HepG2 (cell line): ENCODE results near the gene FAH. TPM values are rescaled to one million over a fixed set of nuclear protein-coding genes. Genes with fewer than 3 reads are reported as not detected.

Experiments used
- AHDC1 ChIP-seq: sonication (generic); formaldehyde crosslinking; IDR thresholded peaks from 2 replicates; pipeline ENCODE4 v1.5.1; 2020; ENCODE audit warnings: mild to moderate bottlenecking, missing genetic modification reagents, borderline replicate concordance
- HNF4G ChIP-seq, 2 experiments: sonication (generic) in 1 of 2; formaldehyde crosslinking in 1 of 2; IDR thresholded peaks; 2 replicates each; pipeline versions ENCODE4 v1.4.0 to v1.6.1; 2011 to 2020; ENCODE audit warnings: borderline replicate concordance in 2 of 2, low read depth in 2 of 2, mild to moderate bottlenecking in 2 of 2, low read length in 1 of 2, missing genetic modification reagents in 1 of 2, moderate library complexity in 1 of 2
- HOMEZ ChIP-seq: IDR thresholded peaks from 2 replicates; pipeline ENCODE4 v1.6.1; 2016; ENCODE audit warnings: low read depth
- NCOA2 ChIP-seq: sonication (generic); formaldehyde crosslinking; IDR thresholded peaks from 2 replicates; pipeline ENCODE4 v1.8.0; 2022; ENCODE audit warnings: inconsistent platforms
- POGZ ChIP-seq: sonication (generic); formaldehyde crosslinking; IDR thresholded peaks from 2 replicates; pipeline ENCODE4 v1.4.0; 2020; ENCODE audit warnings: mild to moderate bottlenecking, missing genetic modification reagents
- SALL2 ChIP-seq: sonication (generic); formaldehyde crosslinking; IDR thresholded peaks from 2 replicates; pipeline ENCODE4 v1.8.1; 2023; ENCODE audit warnings: mild to moderate bottlenecking, missing genetic modification reagents, inconsistent platforms
- SIN3B ChIP-seq: fragments of 150-350 bp; IDR thresholded peaks from 2 replicates; pipeline ENCODE4 v1.6.1; 2014; ENCODE audit warnings: low read length
- ZBED4 ChIP-seq: sonication (generic); formaldehyde crosslinking; IDR thresholded peaks from 2 replicates; pipeline ENCODE4 v1.4.0; 2020; ENCODE audit warnings: missing genetic modification reagents, borderline replicate concordance
- ZBTB43 ChIP-seq: sonication (generic); formaldehyde crosslinking; conservative IDR thresholded peaks from 2 replicates; pipeline ENCODE4 v1.4.0; 2020; ENCODE audit warnings: missing genetic modification reagents
- ZNF354B ChIP-seq: sonication (generic); formaldehyde crosslinking; IDR thresholded peaks from 2 replicates; pipeline ENCODE4 v1.8.0; 2022; ENCODE audit warnings: mild to moderate bottlenecking, missing genetic modification reagents
- ZNF710 ChIP-seq: sonication (generic); formaldehyde crosslinking; IDR thresholded peaks from 2 replicates; pipeline ENCODE4 v1.5.0; 2020; ENCODE audit warnings: mild to moderate bottlenecking, missing genetic modification reagents, borderline replicate concordance
- ZSCAN25 ChIP-seq: sonication (generic); formaldehyde crosslinking; IDR thresholded peaks from 2 replicates; pipeline ENCODE4 v1.8.0; 2022; ENCODE audit warnings: mild to moderate bottlenecking, missing genetic modification reagents
- polyA plus RNA-seq, 8 experiments: library from polyadenylated mRNA; depleted of rRNA in 3 of 8; stranded (reverse) in 7 of 8; unstranded in 1 of 8; fragments of >200 nt; fragmentation: Illumina TruSeq in 4 of 8; extraction: Trizol in 4 of 8; gene quantifications; 2 replicates each; pipeline versions ENCODE4 v1.2.1 to v1.2.3, GENCODE V29; 2011 to 2016; ENCODE audit warnings: low read depth in 4 of 8, missing spikeins in 1 of 8, mixed read lengths in 1 of 8; ENCODE audit not compliant: insufficient read depth in 1 of 8
- total RNA-seq, 5 experiments: library from RNA; depleted of rRNA; stranded (reverse); fragments of >200 nt; fragmentation: Illumina TruSeq; extraction: Trizol; gene quantifications; 2 replicates each; pipeline ENCODE4 v1.2.3, GENCODE V29; 2016; ENCODE audit warnings: low read depth in 1 of 5

The FAH gene
- total and polyA plus RNA-seq, 2 of the 13 experiments (the other 11 are each of a cell fraction or from before 2014, with no cell fraction given), result 36.6 to 75.0 TPM

- TF ChIP-seq AHDC1 (CRISPR knock-in tag) (peak; percentile 44; the same call in 1 of the 2 replicates), ZBED4 (CRISPR knock-in tag) (no peak), SIN3B (no peak), HNF4G (IDR thresholded peaks at IDR 0.05; ENCODE audit: borderline replicate concordance, low read depth, low read length) (0 out of 2 replicates have a peak, but pooled peaks have one; percentile 16), HNF4G (CRISPR knock-in tag; IDR thresholded peaks at IDR 0.05; ENCODE audit: borderline replicate concordance, low read depth) (no peak), ZNF354B (CRISPR knock-in tag) (no peak), ZSCAN25 (CRISPR knock-in tag) (peak; percentile 79; the same call in 1 of the 2 replicates), ZNF710 (CRISPR knock-in tag) (0 out of 2 replicates have a peak, but pooled peaks have one; percentile 20), HOMEZ (0 out of 2 replicates have a peak, but pooled peaks have one; percentile 31), ZBTB43 (CRISPR knock-in tag) (no peak), SALL2 (CRISPR knock-in tag) (no peak), NCOA2 (CRISPR knock-in tag) (0 out of 2 replicates have a peak, but pooled peaks have one; percentile 38), POGZ (CRISPR knock-in tag) (0 out of 2 replicates have a peak, but pooled peaks have one; percentile 17)
Measured at GRCh38 chr15:80163217-80163616, 10.4 kb downstream of the FAH start (continued).
